ENCODE results near the gene OSBPL6. TPM values are rescaled to one million over a fixed set of nuclear protein-coding genes. Genes with fewer than 3 reads are reported as not detected.

Gene OSBPL6
- total RNA-seq, 1 donor from 2014 or later = 4.6 TPM

- intact Hi-C loops (cut with micrococcal nuclease) = no loop called here
- no peak for DNase-seq
- no peak for ATAC-seq
Measured at GRCh38 chr2:178448968-178449661, 254.8 kb downstream of the OSBPL6 start.

GRCh38 chr2:178449700-178450523, 255.6 kb downstream of the OSBPL6 start:
- DNase-seq (no peak), ATAC-seq (no peak)
- intact Hi-C loops (cut with micrococcal nuclease) = no loop called here

GRCh38 chr2:178450524-178450773, 256.1 kb downstream of the OSBPL6 start:
- DNase-seq = no peak
- intact Hi-C loops (cut with micrococcal nuclease) = no loop called here
- ATAC-seq = no peak

GRCh38 chr2:178450774-178451525, 256.6 kb downstream of the OSBPL6 start, which contains the start of the genes PJVK and PRKRA:
Gene PJVK (plus strand): TSS chr2:178451378. CDS start chr2:178453410, 2,032 bp downstream.
Gene PRKRA (minus strand): TSS chr2:178451175. CDS start chr2:178451030, 145 bp downstream.
- ATAC-seq = peak; percentile 98
- intact Hi-C loops (cut with micrococcal nuclease) = no loop called here
- DNase-seq = peak; percentile 99

GRCh38 chr2:178452334-178452733, 258.0 kb downstream of the OSBPL6 start:
- ATAC-seq (no peak), DNase-seq (no peak)
- intact Hi-C loops (cut with micrococcal nuclease) = no loop called here

Other genes starting within 250 kb of the OSBPL6 start
- gene PDE11A, start 121.7 kb upstream of the OSBPL6 start, total RNA-seq = 4.4 TPM
- 4.5 TPM for gene RBM45, start 82.1 kb upstream of the OSBPL6 start, total RNA-seq

Measured in left ventricle myocardium superior (tissue), 1 donor.